Naive thymus-derived CD4-positive, alpha-beta T cell (primary cell): ENCODE results near the gene OST4. TPM values are rescaled to one million over a fixed set of nuclear protein-coding genes. Genes with fewer than 3 reads are reported as not detected.

ENCODE experiments used
- ATAC-seq: fragments of 150-1000 bp; cut with Tn5 transposase; 2 replicates; pipeline ENCODE4 v1.10.0; 2021; ENCODE audit warnings: mild to moderate bottlenecking, moderate library complexity
- CTCF ChIA-PET: fragments of 350-600 bp; sonication (Branson Sonifier 250); formaldehyde crosslinking; loops from one replicate; lab custom pipeline; 2021; ENCODE audit warnings: antibody characterized with exemption; lab: Charles Lee
- POLR2A ChIA-PET: fragments of 350-600 bp; sonication (Branson Sonifier 250); formaldehyde crosslinking; loops from one replicate; lab custom pipeline; 2021; ENCODE audit warnings: antibody characterized with exemption, inconsistent platforms; lab: Charles Lee
- DNase-seq, 9 donors: peaks; one replicate each; pipeline versions ENCODE4 v3.0.0 to v3.0.0-alpha.2; 2020 to 2022; ENCODE audit warnings: mixed read lengths in 1 of 9
- H3K27ac ChIP-seq: one replicate; pipeline ENCODE4 v1.7.0; 2013; ENCODE audit warnings: mild to moderate bottlenecking, low read depth, low read length, moderate library complexity
- H3K27me3 ChIP-seq, 2 donors: one replicate each; pipeline ENCODE4 v1.7.0; 2013; ENCODE audit warnings: low read length in 2 of 2, mild to moderate bottlenecking in 2 of 2, moderate library complexity in 2 of 2; ENCODE audit not compliant: control insufficient read depth in 2 of 2, insufficient read depth in 2 of 2
- H3K36me3 ChIP-seq, 3 experiments: 1 replicate in 2 of 3; 2 replicates in 1 of 3; pipeline ENCODE4 v1.7.0; 2013; ENCODE audit warnings: low read length in 3 of 3, mild to moderate bottlenecking in 3 of 3, moderate library complexity in 1 of 3; ENCODE audit not compliant: insufficient read depth in 3 of 3, control insufficient read depth in 2 of 3
- H3K4me1 ChIP-seq, 2 donors: one replicate each; pipeline ENCODE4 v1.7.0; 2013; ENCODE audit warnings: low read length in 2 of 2, mild to moderate bottlenecking in 2 of 2, moderate library complexity in 1 of 2; ENCODE audit not compliant: control insufficient read depth in 2 of 2, insufficient read depth in 2 of 2
- H3K4me3 ChIP-seq: 2 replicates; pipeline ENCODE4 v1.7.0; 2013; ENCODE audit warnings: mild to moderate bottlenecking, low read length
- H3K9me3 ChIP-seq, 3 experiments: 1 replicate in 2 of 3; 2 replicates in 1 of 3; pipeline ENCODE4 v1.7.0; 2013; ENCODE audit warnings: low read length in 3 of 3; ENCODE audit not compliant: control insufficient read depth in 2 of 3
- H3K27ac Mint-ChIP-seq, 9 donors: one replicate each; pipeline ENCODE4 v1.8.0; 2020 to 2022; ENCODE audit warnings: mixed read lengths in 9 of 9, mild to moderate bottlenecking in 8 of 9, moderate library complexity in 5 of 9, inconsistent platforms in 2 of 9
- H3K27me3 Mint-ChIP-seq, 5 donors: one replicate each; pipeline ENCODE4 v1.8.0; 2021 to 2022; ENCODE audit warnings: mixed read lengths in 5 of 5, mild to moderate bottlenecking in 1 of 5
- H3K36me3 Mint-ChIP-seq, 5 donors: one replicate each; pipeline ENCODE4 v1.8.0; 2020 to 2022; ENCODE audit warnings: mixed read lengths in 5 of 5, mild to moderate bottlenecking in 3 of 5, inconsistent platforms in 1 of 5
- H3K4me1 Mint-ChIP-seq, 7 donors: one replicate each; pipeline ENCODE4 v1.8.0; 2020 to 2022; ENCODE audit warnings: mixed read lengths in 7 of 7, mild to moderate bottlenecking in 3 of 7, inconsistent platforms in 1 of 7
- H3K4me3 Mint-ChIP-seq, 10 donors: one replicate each; pipeline ENCODE4 v1.8.0; 2020 to 2022; ENCODE audit warnings: mild to moderate bottlenecking in 10 of 10, mixed read lengths in 10 of 10, moderate library complexity in 6 of 10, inconsistent platforms in 2 of 10
- H3K9me3 Mint-ChIP-seq, 11 donors: one replicate each; pipeline ENCODE4 v1.8.0; 2020 to 2022; ENCODE audit warnings: mixed read lengths in 11 of 11, mild to moderate bottlenecking in 4 of 11, inconsistent platforms in 1 of 11, moderate library complexity in 1 of 11
- intact Hi-C, 2 donors: fragments of 100-400 bp; cut with micrococcal nuclease; formaldehyde crosslinking; loops; one replicate each; pipeline ENCODE4 v1.15.1; 2023
- polyA plus RNA-seq, 2 donors: library from polyadenylated mRNA; unstranded; fragments of 300-500 nt; fragmentation: Illumina TruSeq; gene quantifications; one replicate each; pipeline ENCODE4 v1.2.3, GENCODE V29; 2021
- total RNA-seq, 6 experiments: library from RNA in 5 of 6; stranded (reverse) in 5 of 6; gene quantifications; 1 replicate in 5 of 6; 2 replicates in 1 of 6; pipeline ENCODE4 v1.2.3 and lab custom pipeline; 2021 to 2026

OST4 gene
- total and polyA plus RNA-seq, 7 experiments from 2014 or later = 241 to 884 (median 267) TPM

- Mint-ChIP-seq H3K4me1 (peaks cover 24 to 52% (median 40%) of the 10 kb centered on the region in 7 donors), H3K9me3 (no peaks in the 10 kb centered on the region), H3K36me3 (no peaks in the 10 kb centered on the region), H3K4me3 (peak overlapping the region in 8 of 10 donors; percentile 74 to 96 (median 86)), H3K27ac (peak overlapping the region in 6 of 9 donors; percentile 95 to 98 (median 97)), H3K27me3 (no peaks in the 10 kb centered on the region)
- H3K36me3 ChIP-seq = no peaks in the 10 kb centered on the region
- CTCF ChIA-PET = no interaction called here
- no peaks in the 10 kb centered on the region for H3K9me3 ChIP-seq
- POLR2A ChIA-PET = interaction anchor here (0.5 to 12.0 kb wide), 8 partner anchors 8 to 183 kb away, joined by 3 to 134 read pairs (median 6); partner anchors contain the start of genes AGBL5, ATRAID, OST4 and SLC5A6
- no peaks in the 10 kb centered on the region for H3K27me3 ChIP-seq
- H3K4me1 ChIP-seq = peaks cover 17 to 21% of the 10 kb centered on the region in 2 donors
- H3K27ac ChIP-seq = peak overlapping the region; percentile 69
- intact Hi-C loops = loop anchor here (2.0 to 10.0 kb wide), 3 partner anchors 120 to 404 kb away; partner anchors contain the start of genes EIF2B4 (in 1 of the 2), IFT172 (in 1 of the 2) and SNX17 (in 1 of the 2)
- no peak overlapping the region for H3K4me3 ChIP-seq
- DNase-seq (no peak), ATAC-seq (no peak)
Observed at GRCh38 chr2:27080603-27080936, 9.1 kb upstream of the OST4 start.

GRCh38 chr2:27080140-27080469 lies 8.7 kb upstream of the OST4 start:
- Histone ChIP-seq H3K27ac (no peak overlapping the region), H3K4me1 (peaks cover 14 to 25% of the 10 kb centered on the region in 2 donors), H3K36me3 (no peaks in the 10 kb centered on the region), H3K27me3 (no peaks in the 10 kb centered on the region), H3K4me3 (no peak overlapping the region), H3K9me3 (no peaks in the 10 kb centered on the region)
- intact Hi-C loops = loop anchor here (2.0 to 10.0 kb wide), 3 partner anchors 119 to 405 kb away; partner anchors contain the start of genes EIF2B4 (in 1 of the 2), IFT172 (in 1 of the 2) and SNX17 (in 1 of the 2)
- H3K4me3 Mint-ChIP-seq = peak overlapping the region in 3 of 10 donors; percentile 19 to 82 (median 34)
- no peaks in the 10 kb centered on the region for H3K9me3 Mint-ChIP-seq
- peak overlapping the region in 7 of 9 donors; percentile 4 to 97 (median 79) for H3K27ac Mint-ChIP-seq
- H3K27me3 Mint-ChIP-seq = no peaks in the 10 kb centered on the region
- ATAC-seq (no peak), DNase-seq (no peak)
- no peaks in the 10 kb centered on the region for H3K36me3 Mint-ChIP-seq
- ChIA-PET POLR2A (interaction anchor here (1.7 to 11.1 kb wide), 2 partner anchors 7 to 47 kb away, joined by 7 to 134 read pairs; partner anchors contain the start of genes OST4 and TMEM214), CTCF (no interaction called here)
- peaks cover 23 to 52% (median 40%) of the 10 kb centered on the region in 7 donors for H3K4me1 Mint-ChIP-seq

- ChIA-PET CTCF (interaction anchor here (0.7 kb wide), 1 partner anchor 61 kb away, joined by 3 read pairs; no protein-coding TSS in a partner anchor), POLR2A (interaction anchor here (11.1 kb wide), 1 partner anchor 6 kb away, joined by 134 read pairs; the partner anchor contains the start of gene OST4)
- H3K9me3 ChIP-seq = no peaks in the 10 kb centered on the region
- ATAC-seq (no peak), DNase-seq (no peak)
- H3K4me3 Mint-ChIP-seq = no peak overlapping the region
- no peaks in the 10 kb centered on the region for H3K27me3 Mint-ChIP-seq
- H3K36me3 ChIP-seq = no peaks in the 10 kb centered on the region
- no peaks in the 10 kb centered on the region for H3K27me3 ChIP-seq
- peaks cover 18 to 32% of the 10 kb centered on the region in 2 donors for H3K4me1 ChIP-seq
- intact Hi-C loops = loop anchor here (2.0 to 10.0 kb wide), 5 partner anchors 119 to 1675 kb away; partner anchors contain the start of genes CCDC121 (in 1 of the 2), EIF2B4 (in 1 of the 2), GPN1 (in 1 of the 2) and IFT172 (in 1 of the 2)
- H3K36me3 Mint-ChIP-seq = peaks cover 0 to 1% (median 0%) of the 10 kb centered on the region in 5 donors
- H3K27ac Mint-ChIP-seq = peak overlapping the region in 4 of 9 donors; percentile 79 to 97 (median 96)
- H3K4me3 ChIP-seq = no peak overlapping the region
- H3K27ac ChIP-seq = no peak overlapping the region
- peaks cover 27 to 53% (median 45%) of the 10 kb centered on the region in 7 donors for H3K4me1 Mint-ChIP-seq
- no peaks in the 10 kb centered on the region for H3K9me3 Mint-ChIP-seq
Observed at GRCh38 chr2:27079233-27080139, 8.0 kb upstream of the OST4 start.

- peaks cover 19 to 38% of the 10 kb centered on the region in 2 donors for H3K4me1 ChIP-seq
- no peaks in the 10 kb centered on the region for H3K27me3 ChIP-seq
- H3K27ac ChIP-seq = no peak within 1 kb of the TSS
- H3K4me3 ChIP-seq = no peak within 1 kb of the TSS
- Mint-ChIP-seq H3K4me3 (no peak within 1 kb of the TSS), H3K27ac (peak within 1 kb of the TSS in 2 of 9 donors; percentile 2 to 29), H3K9me3 (no peaks in the 10 kb centered on the region), H3K36me3 (peaks cover 0 to 4% (median 0%) of the 10 kb centered on the region in 5 donors), H3K27me3 (no peaks in the 10 kb centered on the region), H3K4me1 (peaks cover 34 to 58% (median 51%) of the 10 kb centered on the region in 7 donors)
- ChIA-PET POLR2A (no interaction called here), CTCF (no interaction called here)
- no peaks in the 10 kb centered on the region for H3K36me3 ChIP-seq
- no peak for ATAC-seq
- no peak for DNase-seq
- intact Hi-C loops = loop anchor here (10.0 kb wide), 2 partner anchors 546 to 1676 kb away; partner anchors contain the start of genes CCDC121 (in 1 of the 2), GPN1 (in 1 of the 2) and PPP1CB (in 1 of the 2)
- H3K9me3 ChIP-seq = no peaks in the 10 kb centered on the region
Observed at GRCh38 chr2:27078267-27079194, 7.1 kb upstream of the OST4 start, which contains the start of gene EMILIN1. EMILIN1 (plus strand) TSS chr2:27078615; CDS start chr2:27079066, 451 bp downstream.

GRCh38 chr2:27077231-27077630 lies 5.8 kb upstream of the OST4 start:
- POLR2A ChIA-PET = interaction anchor here (0.6 to 1.0 kb wide), 2 partner anchors 31 to 106 kb away, joined by 3 read pairs; no protein-coding TSS in a partner anchor
- H3K27ac Mint-ChIP-seq = peak overlapping the region in 4 of 9 donors; percentile 34 to 71 (median 36)
- H3K4me1 ChIP-seq = peaks cover 20 to 36% of the 10 kb centered on the region in 2 donors
- H3K27me3 ChIP-seq = no peaks in the 10 kb centered on the region
- no peak overlapping the region for H3K4me3 Mint-ChIP-seq
- H3K27ac ChIP-seq = no peak overlapping the region
- ATAC-seq (no peak), DNase-seq (no peak)
- no peaks in the 10 kb centered on the region for H3K9me3 ChIP-seq
- H3K4me1 Mint-ChIP-seq = peaks cover 35 to 68% (median 61%) of the 10 kb centered on the region in 7 donors
- no peaks in the 10 kb centered on the region for H3K27me3 Mint-ChIP-seq
- intact Hi-C loops = loop anchor here (10.0 kb wide), 2 partner anchors 548 to 1678 kb away; partner anchors contain the start of genes CCDC121 (in 1 of the 2), GPN1 (in 1 of the 2) and PPP1CB (in 1 of the 2)
- CTCF ChIA-PET = no interaction called here
- H3K36me3 ChIP-seq = no peaks in the 10 kb centered on the region
- H3K36me3 Mint-ChIP-seq = peaks cover 0 to 4% (median 0%) of the 10 kb centered on the region in 5 donors
- H3K9me3 Mint-ChIP-seq = no peaks in the 10 kb centered on the region
- H3K4me3 ChIP-seq = no peak overlapping the region
